DOHH2 (cell line): ENCODE results near the gene MAP3K4.

Experiments
- H3F3A ChIP-seq: fragments of 200-600 bp; sonication (generic), shearing (Covaris generic); 2 replicates; pipeline ENCODE4 v1.6.0; 2016; ENCODE audit warnings: antibody characterized with exemption, mild to moderate bottlenecking; ENCODE audit not compliant: control insufficient read depth, insufficient read depth
- H3K27ac ChIP-seq: fragments of 200-600 bp; sonication (generic); 2 replicates; pipeline ENCODE4 v1.5.1; 2014; ENCODE audit warnings: low read depth, mild to moderate bottlenecking, low read length, moderate library complexity
- H3K27me3 ChIP-seq: fragments of 200-600 bp; sonication (generic); 2 replicates; pipeline ENCODE4 v1.6.1; 2014; ENCODE audit warnings: mild to moderate bottlenecking, low read length, mixed read lengths; ENCODE audit not compliant: control insufficient read depth
- H3K36me3 ChIP-seq: fragments of 200-600 bp; sonication (generic); 2 replicates; pipeline ENCODE4 v1.6.1; 2014; ENCODE audit warnings: mild to moderate bottlenecking, low read length, moderate library complexity, mixed read lengths; ENCODE audit not compliant: control insufficient read depth
- H3K4me1 ChIP-seq: fragments of 200-600 bp; sonication (generic); 2 replicates; pipeline ENCODE4 v1.6.1; 2014; ENCODE audit warnings: mild to moderate bottlenecking, low read length, mixed read lengths; ENCODE audit not compliant: control insufficient read depth
- H3K4me2 ChIP-seq: fragments of 200-600 bp; sonication (generic); 2 replicates; pipeline ENCODE4 v1.6.0; 2014; ENCODE audit warnings: mild to moderate bottlenecking, low read length, moderate library complexity
- H3K4me3 ChIP-seq: fragments of 200-600 bp; sonication (generic); 2 replicates; pipeline ENCODE4 v1.5.1; 2014; ENCODE audit warnings: mild to moderate bottlenecking, low read length, mixed read lengths
- H3K79me2 ChIP-seq: fragments of 200-600 bp; sonication (generic); 2 replicates; pipeline ENCODE4 v1.6.1; 2014; ENCODE audit warnings: mild to moderate bottlenecking, low read length, mixed read lengths; ENCODE audit not compliant: control insufficient read depth
- H3K9me2 ChIP-seq: fragments of 200-600 bp; sonication (generic); replicated peaks from 2 replicates; pipeline ENCODE4 v1.6.1; 2014; ENCODE audit warnings: mild to moderate bottlenecking, low read length, mixed read lengths; ENCODE audit not compliant: control insufficient read depth
- H3K9me3 ChIP-seq: fragments of 200-600 bp; sonication (generic); 2 replicates; pipeline ENCODE4 v1.6.1; 2014; ENCODE audit warnings: antibody characterized with exemption, low read length, mixed read lengths; ENCODE audit not compliant: control insufficient read depth, insufficient read depth
- H4K20me1 ChIP-seq: fragments of 200-600 bp; sonication (generic); 2 replicates; pipeline ENCODE4 v1.6.0; 2014; ENCODE audit warnings: low read depth, mild to moderate bottlenecking, antibody characterized with exemption, low read length, moderate library complexity; ENCODE audit not compliant: control insufficient read depth, insufficient read depth
- EZH2phosphoT487 ChIP-seq: fragments of 200-600 bp; sonication (generic); IDR thresholded peaks from 2 replicates; pipeline ENCODE4 v1.6.1; 2017; ENCODE audit warnings: borderline replicate concordance, mild to moderate bottlenecking, antibody characterized with exemption, low read length, moderate library complexity, mixed read lengths
- TF ChIP-seq, protein P1 (sequence below): fragments of 200-600 bp; sonication (generic); IDR thresholded peaks from one replicate; pipeline ENCODE4 v1.5.1; 2014; ENCODE audit warnings: antibody characterized with exemption, mild to moderate bottlenecking, low read depth, low read length; ENCODE audit not compliant: poor library complexity, severe bottlenecking

Gene MAP3K4

DNA sequence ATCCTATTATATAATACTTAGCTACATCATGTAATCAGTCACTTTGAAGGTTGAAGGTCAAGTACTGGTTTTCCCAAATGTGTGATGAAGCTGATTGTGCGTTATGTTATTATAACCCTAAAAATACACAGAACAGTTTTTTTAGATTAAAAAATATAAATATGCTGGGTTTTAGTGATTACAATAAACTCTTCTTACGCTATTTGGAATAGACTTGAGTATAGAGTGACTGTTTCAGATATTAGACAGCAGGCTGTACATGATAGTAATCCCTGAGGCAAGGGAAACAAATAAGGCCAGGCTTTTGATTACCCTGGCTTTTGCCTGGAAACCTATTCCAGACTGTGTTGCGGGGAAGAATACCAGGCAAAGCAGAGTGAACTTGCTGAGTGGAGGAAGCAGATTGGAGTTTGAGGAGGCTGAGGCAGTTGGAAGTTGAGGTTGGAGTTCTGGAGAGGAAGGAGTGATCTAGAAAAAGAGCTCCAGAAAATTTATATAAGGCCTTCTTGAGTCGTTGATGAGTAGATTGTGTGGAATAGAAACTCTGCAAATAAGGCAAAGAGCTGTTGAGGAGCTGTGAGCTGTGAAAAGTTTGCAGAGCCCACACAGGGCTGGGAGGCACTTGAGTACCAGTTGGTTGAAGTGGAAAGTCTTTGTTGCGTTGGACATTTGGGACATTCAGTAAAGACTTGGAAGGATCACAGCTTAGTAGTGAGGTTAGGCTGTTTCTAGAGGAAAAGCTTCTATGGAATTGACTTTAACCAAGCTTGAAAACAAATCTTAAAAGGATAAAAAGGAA is 26.4 kb downstream of the MAP3K4 start:
- Histone ChIP-seq H3K4me1 (peaks cover 12% of the 10 kb centered on the region), H4K20me1 (no peaks in the 10 kb centered on the region; the same call in 1 of the 2 replicates), H3K4me3 (no peak overlapping the region), H3K27ac (no peak overlapping the region), H3K4me2 (no peak overlapping the region), H3F3A (no peaks in the 10 kb centered on the region), H3K9me2 (no peaks in the 10 kb centered on the region), H3K9me3 (no peaks in the 10 kb centered on the region), H3K27me3 (no peaks in the 10 kb centered on the region), H3K79me2 (peaks cover 99% of the 10 kb centered on the region), H3K36me3 (peaks cover 26% of the 10 kb centered on the region)
- TF ChIP-seq, protein P1, sequence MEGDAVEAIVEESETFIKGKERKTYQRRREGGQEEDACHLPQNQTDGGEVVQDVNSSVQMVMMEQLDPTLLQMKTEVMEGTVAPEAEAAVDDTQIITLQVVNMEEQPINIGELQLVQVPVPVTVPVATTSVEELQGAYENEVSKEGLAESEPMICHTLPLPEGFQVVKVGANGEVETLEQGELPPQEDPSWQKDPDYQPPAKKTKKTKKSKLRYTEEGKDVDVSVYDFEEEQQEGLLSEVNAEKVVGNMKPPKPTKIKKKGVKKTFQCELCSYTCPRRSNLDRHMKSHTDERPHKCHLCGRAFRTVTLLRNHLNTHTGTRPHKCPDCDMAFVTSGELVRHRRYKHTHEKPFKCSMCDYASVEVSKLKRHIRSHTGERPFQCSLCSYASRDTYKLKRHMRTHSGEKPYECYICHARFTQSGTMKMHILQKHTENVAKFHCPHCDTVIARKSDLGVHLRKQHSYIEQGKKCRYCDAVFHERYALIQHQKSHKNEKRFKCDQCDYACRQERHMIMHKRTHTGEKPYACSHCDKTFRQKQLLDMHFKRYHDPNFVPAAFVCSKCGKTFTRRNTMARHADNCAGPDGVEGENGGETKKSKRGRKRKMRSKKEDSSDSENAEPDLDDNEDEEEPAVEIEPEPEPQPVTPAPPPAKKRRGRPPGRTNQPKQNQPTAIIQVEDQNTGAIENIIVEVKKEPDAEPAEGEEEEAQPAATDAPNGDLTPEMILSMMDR = no peak
- no peak for TF ChIP-seq EZH2phosphoT487

- Histone ChIP-seq H3K27ac (no peak overlapping the region), H3K27me3 (no peaks in the 10 kb centered on the region), H3K4me1 (peaks cover under 1% of the 10 kb centered on the region; the same call in 1 of the 2 replicates), H3K79me2 (peaks cover 97% of the 10 kb centered on the region), H3K9me2 (no peaks in the 10 kb centered on the region), H3K36me3 (peaks cover 23% of the 10 kb centered on the region), H4K20me1 (no peaks in the 10 kb centered on the region; the same call in 1 of the 2 replicates), H3K4me2 (no peak overlapping the region), H3F3A (no peaks in the 10 kb centered on the region), H3K9me3 (no peaks in the 10 kb centered on the region), H3K4me3 (no peak overlapping the region)
- TF ChIP-seq, protein P1 = no peak
Observed at GRCh38 chr6:161019324-161019839, 27.8 kb downstream of the MAP3K4 start.

DNA sequence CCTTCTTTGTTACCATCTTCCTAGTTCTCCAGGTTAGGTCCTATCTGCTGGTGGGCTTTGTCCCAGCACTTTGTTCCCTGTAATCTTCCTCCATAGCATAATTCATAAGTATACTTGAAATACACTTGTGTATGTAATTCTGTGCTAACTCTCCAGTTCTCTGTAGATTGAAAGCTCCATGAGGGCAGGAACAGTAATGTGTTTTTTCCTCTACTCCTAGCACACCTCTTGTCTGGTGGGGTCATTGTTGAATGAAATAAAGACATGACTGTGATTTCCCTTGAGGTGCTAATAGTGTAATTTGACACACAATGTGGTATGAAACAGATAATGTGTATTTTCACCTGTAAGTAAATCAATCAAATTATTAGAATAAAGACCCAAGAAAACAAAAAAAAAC is 30.0 kb downstream of the MAP3K4 start:
- H3K79me2 ChIP-seq = peaks cover 94% of the 10 kb centered on the region
- H3K4me2 ChIP-seq = no peak overlapping the region
- TF ChIP-seq, protein P1 = no peak
- no peak for TF ChIP-seq EZH2phosphoT487

More for the DNA sequence above, 30.0 kb downstream of the MAP3K4 start:
- H3K4me3 ChIP-seq = no peak overlapping the region
- H3K27ac ChIP-seq = no peak overlapping the region
- peaks cover 18% of the 10 kb centered on the region for H3K36me3 ChIP-seq
- H3K27me3 ChIP-seq = no peaks in the 10 kb centered on the region
- H3K9me2 ChIP-seq = no peaks in the 10 kb centered on the region
- H3K9me3 ChIP-seq = no peaks in the 10 kb centered on the region
- H3K4me1 ChIP-seq = no peaks in the 10 kb centered on the region
- no peaks in the 10 kb centered on the region for H4K20me1 ChIP-seq
- no peaks in the 10 kb centered on the region for H3F3A ChIP-seq
